GM23338 (cell line): ENCODE measurements around the gene IGFBP6. TPM values are rescaled to one million over a fixed set of nuclear protein-coding genes. Genes with fewer than 3 reads are reported as not detected.
A peak's percentile ranks its signal among the peaks of the same experiment; 100 is the strongest.

Source experiments
- ATAC-seq: fragments of 200-7000 bp; cut with Tn5 transposase; 3 replicates; pipeline ENCODE4 v1.9.1; 2020
- DNase-seq: peaks from one replicate; pipeline ENCODE4 v3.0.0-alpha.2; 2015; ENCODE audit warnings: low spot score
- H2AFZ ChIP-seq: fragments of 200-600 bp; sonication (generic); 2 replicates; pipeline ENCODE4 v1.8.0; 2016; ENCODE audit warnings: antibody characterized with exemption, mild to moderate bottlenecking, moderate library complexity
- H3F3A ChIP-seq: fragments of 200-600 bp; sonication (generic); replicated peaks from 2 replicates; pipeline ENCODE4 v1.8.0; 2017; ENCODE audit warnings: antibody characterized with exemption, mixed run types, low read depth
- H3K27ac ChIP-seq: fragments of 200-600 bp; sonication (generic); 2 replicates; pipeline ENCODE4 v1.6.1; 2016; ENCODE audit warnings: low read depth
- H3K27me3 ChIP-seq: fragments of 200-600 bp; sonication (generic); 2 replicates; pipeline ENCODE4 v1.8.0; 2016; ENCODE audit warnings: mild to moderate bottlenecking, mixed run types, moderate library complexity; ENCODE audit not compliant: insufficient read depth
- H3K36me3 ChIP-seq: fragments of 200-600 bp; sonication (generic); 2 replicates; pipeline ENCODE4 v1.8.0; 2016; ENCODE audit warnings: mild to moderate bottlenecking; ENCODE audit not compliant: insufficient read depth
- H3K4me1 ChIP-seq: fragments of 200-600 bp; sonication (generic); 2 replicates; pipeline ENCODE4 v1.8.0; 2016; ENCODE audit warnings: mild to moderate bottlenecking, moderate library complexity; ENCODE audit not compliant: insufficient read depth
- H3K4me2 ChIP-seq: fragments of 200-600 bp; sonication (generic); 2 replicates; pipeline ENCODE4 v1.7.1; 2017; ENCODE audit warnings: mixed run types
- H3K4me3 ChIP-seq: fragments of 200-600 bp; sonication (generic); 2 replicates; pipeline ENCODE4 v1.6.1; 2016; ENCODE audit warnings: mixed run types
- H3K79me2 ChIP-seq: fragments of 200-600 bp; sonication (generic); replicated peaks from 2 replicates; pipeline ENCODE4 v1.8.0; 2017; ENCODE audit warnings: mild to moderate bottlenecking; ENCODE audit not compliant: insufficient read depth
- H3K9me2 ChIP-seq: fragments of 200-600 bp; sonication (generic); 2 replicates; pipeline ENCODE4 v1.8.0; 2017; ENCODE audit not compliant: insufficient read depth
- H4K20me1 ChIP-seq: fragments of 200-600 bp; sonication (generic); replicated peaks from 2 replicates; pipeline ENCODE4 v1.8.0; 2017; ENCODE audit warnings: mild to moderate bottlenecking; ENCODE audit not compliant: insufficient read depth
- H3K27ac Mint-ChIP-seq: 2 replicates; pipeline ENCODE4 v1.8.0; 2020; ENCODE audit warnings: inconsistent platforms, mild to moderate bottlenecking, moderate library complexity, mixed read lengths
- H3K27me3 Mint-ChIP-seq: 3 replicates; pipeline ENCODE4 v1.8.0; 2022; ENCODE audit warnings: low read depth, mild to moderate bottlenecking, moderate library complexity, mixed read lengths, inconsistent platforms; ENCODE audit not compliant: insufficient read depth, poor library complexity
- H3K36me3 Mint-ChIP-seq: 3 replicates; pipeline ENCODE4 v1.8.0; 2021; ENCODE audit warnings: low read depth, mild to moderate bottlenecking, inconsistent platforms, moderate library complexity, mixed read lengths
- H3K4me1 Mint-ChIP-seq: 3 replicates; pipeline ENCODE4 v1.8.0; 2020; ENCODE audit warnings: mild to moderate bottlenecking, inconsistent platforms, mixed read lengths
- H3K4me3 Mint-ChIP-seq: 3 replicates; pipeline ENCODE4 v1.8.0; 2021; ENCODE audit warnings: moderate library complexity, mild to moderate bottlenecking, inconsistent platforms, mixed read lengths
- H3K9me3 Mint-ChIP-seq: 3 replicates; pipeline ENCODE4 v1.8.0; 2020; ENCODE audit warnings: moderate library complexity, mild to moderate bottlenecking, inconsistent platforms, mixed read lengths
- CREB1 ChIP-seq: fragments of 250-450 bp; sonication (Bioruptor Pico); IDR thresholded peaks from 2 replicates; pipeline ENCODE4 v1.5.0; 2020; ENCODE audit warnings: low read depth, mild to moderate bottlenecking, moderate library complexity
- EZH2phosphoT487 ChIP-seq: fragments of 200-600 bp; sonication (generic); IDR thresholded peaks from one replicate; pipeline ENCODE4 v1.8.1; 2018; ENCODE audit warnings: antibody characterized with exemption; ENCODE audit not compliant: unreplicated experiment
- NANOG ChIP-seq: IDR thresholded peaks from 2 replicates; pipeline ENCODE4 v1.6.1; 2016; ENCODE audit warnings: antibody characterized with exemption, borderline replicate concordance
- POLR2AphosphoS5 ChIP-seq: IDR thresholded peaks from 2 replicates; pipeline ENCODE4 v1.6.1; 2016; ENCODE audit warnings: antibody characterized with exemption, low read depth
- STAT1 ChIP-seq: IDR thresholded peaks from one replicate; pipeline ENCODE4 v1.6.1; 2016; ENCODE audit warnings: antibody characterized with exemption; ENCODE audit not compliant: unreplicated experiment
- ZNF114 ChIP-seq: fragments of 250-450 bp; sonication (Bioruptor Pico); IDR thresholded peaks from 2 replicates; pipeline ENCODE4 v1.5.0; 2020; ENCODE audit warnings: mild to moderate bottlenecking, moderate library complexity
- polyA plus RNA-seq: library from polyadenylated mRNA; unstranded; fragments of >200 nt; fragmentation: Nextera tagmentation; extraction: Ambion mirVana; gene quantifications from 2 replicates; pipeline ENCODE4 v1.2.1, GENCODE V29; 2016
- total RNA-seq: library from RNA; depleted of rRNA; stranded (reverse); fragments of >200 nt; shearing (Covaris generic); gene quantifications from 2 replicates; pipeline ENCODE4 v1.2.3, GENCODE V29; 2014
- TF ChIP-seq, protein P1 (sequence below): IDR thresholded peaks from 2 replicates; pipeline ENCODE4 v1.6.1; 2016; ENCODE audit warnings: antibody characterized with exemption
- TF ChIP-seq, protein P2 (sequence below), 2 experiments: fragments of 200-600 bp in 1 of 2; sonication (generic) in 1 of 2; conservative IDR thresholded peaks; 2 replicates each; pipeline versions ENCODE4 v1.5.1 to v1.6.1; 2016 to 2017; ENCODE audit warnings: antibody characterized with exemption in 2 of 2, low read depth in 2 of 2, mild to moderate bottlenecking in 2 of 2, moderate library complexity in 1 of 2

IGFBP6 gene
- total and polyA plus RNA-seq, 2 experiments from 2014 or later = 14.7 to 16.6 TPM

DNA sequence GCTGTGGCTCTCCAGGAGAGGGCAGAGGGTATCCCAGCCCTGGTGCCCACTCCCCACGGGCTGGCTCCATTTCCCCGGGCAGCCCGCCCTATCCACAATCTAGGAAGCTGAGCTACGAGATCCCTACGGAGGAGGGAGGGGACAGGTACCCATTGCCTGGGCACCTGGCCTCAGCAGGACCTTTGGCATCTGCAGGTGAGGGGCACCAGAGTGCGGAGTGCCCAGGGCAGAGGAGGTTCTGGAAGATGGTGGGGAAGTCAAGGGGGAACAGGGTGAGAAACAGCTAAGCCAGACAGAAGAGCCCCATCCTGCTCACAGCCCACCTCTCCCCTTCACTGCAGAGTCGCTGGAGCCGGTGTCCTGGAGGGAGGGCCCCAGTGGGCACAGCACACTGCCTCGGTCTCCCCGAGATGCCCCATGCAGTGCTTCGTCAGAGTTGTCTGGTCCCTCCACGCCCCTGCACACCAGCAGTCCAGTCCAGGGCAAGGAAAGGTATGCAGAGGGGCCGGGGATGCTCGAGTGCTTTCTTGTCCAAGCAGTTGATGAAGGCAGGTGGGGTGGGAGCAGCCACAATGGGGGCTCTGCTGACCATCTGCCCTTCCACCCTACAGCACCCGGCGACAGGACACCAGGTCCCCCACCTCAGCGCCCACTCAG, 37.3 kb upstream of the IGFBP6 start:
- H3K27ac Mint-ChIP-seq = no peak overlapping the region
- Histone ChIP-seq H3K4me3 (no peak overlapping the region), H2AFZ (no peak overlapping the region), H3K9me2 (no peaks in the 10 kb centered on the region), H3K27ac (no peak overlapping the region), H3K27me3 (peaks cover 17% of the 10 kb centered on the region; the same call in 1 of the 2 replicates), H3K4me1 (peaks cover 1% of the 10 kb centered on the region; the same call in 1 of the 2 replicates), H3K4me2 (no peak overlapping the region), H3K36me3 (no peaks in the 10 kb centered on the region; the same call in 1 of the 2 replicates), H3F3A (no peaks in the 10 kb centered on the region), H4K20me1 (no peaks in the 10 kb centered on the region), H3K79me2 (no peaks in the 10 kb centered on the region)
- ATAC-seq (no peak), DNase-seq (no peak)
- H3K4me3 Mint-ChIP-seq = no peak overlapping the region
- H3K9me3 Mint-ChIP-seq = no peaks in the 10 kb centered on the region; the same call in 2 of the 3 replicates
- H3K4me1 Mint-ChIP-seq = peaks cover 6% of the 10 kb centered on the region
- no peak for TF ChIP-seq STAT1
- TF ChIP-seq EZH2phosphoT487 = no peak
- no peak for TF ChIP-seq POLR2AphosphoS5
- TF ChIP-seq, protein P1, sequence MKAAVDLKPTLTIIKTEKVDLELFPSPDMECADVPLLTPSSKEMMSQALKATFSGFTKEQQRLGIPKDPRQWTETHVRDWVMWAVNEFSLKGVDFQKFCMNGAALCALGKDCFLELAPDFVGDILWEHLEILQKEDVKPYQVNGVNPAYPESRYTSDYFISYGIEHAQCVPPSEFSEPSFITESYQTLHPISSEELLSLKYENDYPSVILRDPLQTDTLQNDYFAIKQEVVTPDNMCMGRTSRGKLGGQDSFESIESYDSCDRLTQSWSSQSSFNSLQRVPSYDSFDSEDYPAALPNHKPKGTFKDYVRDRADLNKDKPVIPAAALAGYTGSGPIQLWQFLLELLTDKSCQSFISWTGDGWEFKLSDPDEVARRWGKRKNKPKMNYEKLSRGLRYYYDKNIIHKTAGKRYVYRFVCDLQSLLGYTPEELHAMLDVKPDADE = no peak
- no peak for TF ChIP-seq CREB1 (CRISPR knock-in tag)
- peaks cover 3% of the 10 kb centered on the region; the same call in 1 of the 3 replicates for H3K36me3 Mint-ChIP-seq
- H3K27me3 Mint-ChIP-seq = peaks cover 7% of the 10 kb centered on the region

DNA sequence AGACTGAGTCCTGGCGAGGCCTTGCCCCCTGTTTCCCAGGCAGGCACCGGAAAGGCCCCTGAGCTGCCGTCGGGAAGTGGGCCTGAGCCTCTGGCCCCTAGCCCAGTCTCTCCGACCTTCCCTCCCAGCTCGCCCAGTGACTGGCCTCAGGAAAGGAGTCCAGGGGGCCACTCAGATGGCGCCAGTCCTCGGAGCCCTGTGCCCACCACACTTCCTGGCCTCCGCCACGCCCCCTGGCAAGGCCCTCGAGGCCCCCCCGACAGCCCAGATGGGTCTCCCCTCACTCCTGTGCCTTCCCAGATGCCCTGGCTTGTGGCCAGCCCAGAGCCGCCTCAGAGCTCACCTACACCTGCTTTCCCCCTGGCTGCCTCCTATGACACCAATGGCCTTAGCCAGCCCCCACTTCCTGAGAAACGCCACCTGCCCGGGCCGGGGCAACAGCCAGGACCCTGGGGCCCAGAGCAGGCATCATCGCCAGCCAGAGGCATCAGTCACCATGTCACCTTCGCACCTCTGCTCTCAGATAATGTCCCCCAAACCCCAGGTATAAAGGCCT, 36.7 kb upstream of the IGFBP6 start:
- H3K4me1 ChIP-seq = no peaks in the 10 kb centered on the region
- TF ChIP-seq NANOG = no peak
- no peak overlapping the region for H3K4me2 ChIP-seq
- Mint-ChIP-seq H3K9me3 (no peaks in the 10 kb centered on the region; the same call in 2 of the 3 replicates), H3K4me1 (peaks cover 6% of the 10 kb centered on the region), H3K4me3 (no peak overlapping the region), H3K27me3 (peaks cover 7% of the 10 kb centered on the region), H3K36me3 (peaks cover 3% of the 10 kb centered on the region; the same call in 1 of the 3 replicates), H3K27ac (no peak overlapping the region)
- ATAC-seq = no peak
- H3F3A ChIP-seq = no peaks in the 10 kb centered on the region
- no peaks in the 10 kb centered on the region for H4K20me1 ChIP-seq
- H3K79me2 ChIP-seq = no peaks in the 10 kb centered on the region
- H3K27ac ChIP-seq = no peak overlapping the region
- H3K27me3 ChIP-seq = peaks cover 17% of the 10 kb centered on the region; the same call in 1 of the 2 replicates
- H3K9me2 ChIP-seq = no peaks in the 10 kb centered on the region
- no peaks in the 10 kb centered on the region; the same call in 1 of the 2 replicates for H3K36me3 ChIP-seq
- H3K4me3 ChIP-seq = no peak overlapping the region
- no peak for DNase-seq
- no peak overlapping the region for H2AFZ ChIP-seq

DNA sequence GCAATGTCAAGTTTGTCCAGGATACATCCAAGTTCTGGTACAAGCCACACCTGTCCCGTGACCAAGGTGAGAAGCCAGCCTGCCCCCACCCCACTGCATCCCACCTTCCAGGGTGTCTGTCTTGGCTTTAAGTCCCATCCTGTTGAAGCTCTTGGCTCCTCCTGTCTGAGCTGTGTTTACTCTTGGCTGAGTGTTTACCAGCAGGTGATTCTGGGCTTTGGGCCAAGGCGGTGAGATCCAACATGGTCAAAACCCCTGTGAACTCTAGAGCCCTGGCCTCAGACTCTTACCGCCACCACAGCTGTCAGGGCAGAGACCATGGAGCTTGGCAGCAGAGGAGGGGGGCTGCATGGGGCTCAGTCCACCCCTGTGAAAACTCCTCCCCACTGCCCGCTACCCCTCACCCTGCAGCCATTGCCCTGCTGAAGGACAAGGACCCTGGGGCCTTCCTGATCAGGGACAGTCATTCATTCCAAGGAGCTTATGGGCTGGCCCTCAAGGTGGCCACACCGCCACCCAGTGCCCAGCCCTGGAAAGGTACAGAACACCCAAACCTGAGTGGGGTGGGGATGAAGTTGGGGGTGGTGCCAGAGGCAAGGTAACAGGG, 36.0 kb upstream of the IGFBP6 start:
- peak; percentile 76 for ATAC-seq
- Histone ChIP-seq H3F3A (no peaks in the 10 kb centered on the region), H3K4me2 (no peak overlapping the region; the same call in 1 of the 2 replicates), H3K27ac (no peak overlapping the region), H3K4me1 (no peaks in the 10 kb centered on the region), H3K9me2 (no peaks in the 10 kb centered on the region), H3K27me3 (peaks cover 17% of the 10 kb centered on the region; the same call in 1 of the 2 replicates), H3K36me3 (no peaks in the 10 kb centered on the region; the same call in 1 of the 2 replicates), H4K20me1 (no peaks in the 10 kb centered on the region), H3K4me3 (no peak overlapping the region), H2AFZ (no peak overlapping the region), H3K79me2 (no peaks in the 10 kb centered on the region)
- no peak for TF ChIP-seq ZNF114 (CRISPR knock-in tag)
- TF ChIP-seq, protein P2, sequence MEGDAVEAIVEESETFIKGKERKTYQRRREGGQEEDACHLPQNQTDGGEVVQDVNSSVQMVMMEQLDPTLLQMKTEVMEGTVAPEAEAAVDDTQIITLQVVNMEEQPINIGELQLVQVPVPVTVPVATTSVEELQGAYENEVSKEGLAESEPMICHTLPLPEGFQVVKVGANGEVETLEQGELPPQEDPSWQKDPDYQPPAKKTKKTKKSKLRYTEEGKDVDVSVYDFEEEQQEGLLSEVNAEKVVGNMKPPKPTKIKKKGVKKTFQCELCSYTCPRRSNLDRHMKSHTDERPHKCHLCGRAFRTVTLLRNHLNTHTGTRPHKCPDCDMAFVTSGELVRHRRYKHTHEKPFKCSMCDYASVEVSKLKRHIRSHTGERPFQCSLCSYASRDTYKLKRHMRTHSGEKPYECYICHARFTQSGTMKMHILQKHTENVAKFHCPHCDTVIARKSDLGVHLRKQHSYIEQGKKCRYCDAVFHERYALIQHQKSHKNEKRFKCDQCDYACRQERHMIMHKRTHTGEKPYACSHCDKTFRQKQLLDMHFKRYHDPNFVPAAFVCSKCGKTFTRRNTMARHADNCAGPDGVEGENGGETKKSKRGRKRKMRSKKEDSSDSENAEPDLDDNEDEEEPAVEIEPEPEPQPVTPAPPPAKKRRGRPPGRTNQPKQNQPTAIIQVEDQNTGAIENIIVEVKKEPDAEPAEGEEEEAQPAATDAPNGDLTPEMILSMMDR (conservative IDR thresholded peaks at IDR 0.05; ENCODE audit: low read depth in 2 of 2) = peak; percentile 60 to 82
- peaks cover 6% of the 10 kb centered on the region for H3K4me1 Mint-ChIP-seq
- no peak overlapping the region for H3K27ac Mint-ChIP-seq
- no peaks in the 10 kb centered on the region; the same call in 2 of the 3 replicates for H3K9me3 Mint-ChIP-seq
- H3K27me3 Mint-ChIP-seq = peaks cover 7% of the 10 kb centered on the region
- H3K36me3 Mint-ChIP-seq = peaks cover 3% of the 10 kb centered on the region; the same call in 1 of the 3 replicates
- peak; percentile 67 for DNase-seq
- H3K4me3 Mint-ChIP-seq = no peak overlapping the region
